Measurements from ENCODE around the gene NUP210L. TPM values are rescaled to one million over a fixed set of nuclear protein-coding genes. Genes with fewer than 3 reads are reported as not detected.

Gene NUP210L
- total and polyA plus RNA-seq, 9 of the 15 experiments (the other 6 are each of a cell fraction or from before 2014, with no cell fraction given): 0.01 to 0.04 TPM; not detected in 7

DNA sequence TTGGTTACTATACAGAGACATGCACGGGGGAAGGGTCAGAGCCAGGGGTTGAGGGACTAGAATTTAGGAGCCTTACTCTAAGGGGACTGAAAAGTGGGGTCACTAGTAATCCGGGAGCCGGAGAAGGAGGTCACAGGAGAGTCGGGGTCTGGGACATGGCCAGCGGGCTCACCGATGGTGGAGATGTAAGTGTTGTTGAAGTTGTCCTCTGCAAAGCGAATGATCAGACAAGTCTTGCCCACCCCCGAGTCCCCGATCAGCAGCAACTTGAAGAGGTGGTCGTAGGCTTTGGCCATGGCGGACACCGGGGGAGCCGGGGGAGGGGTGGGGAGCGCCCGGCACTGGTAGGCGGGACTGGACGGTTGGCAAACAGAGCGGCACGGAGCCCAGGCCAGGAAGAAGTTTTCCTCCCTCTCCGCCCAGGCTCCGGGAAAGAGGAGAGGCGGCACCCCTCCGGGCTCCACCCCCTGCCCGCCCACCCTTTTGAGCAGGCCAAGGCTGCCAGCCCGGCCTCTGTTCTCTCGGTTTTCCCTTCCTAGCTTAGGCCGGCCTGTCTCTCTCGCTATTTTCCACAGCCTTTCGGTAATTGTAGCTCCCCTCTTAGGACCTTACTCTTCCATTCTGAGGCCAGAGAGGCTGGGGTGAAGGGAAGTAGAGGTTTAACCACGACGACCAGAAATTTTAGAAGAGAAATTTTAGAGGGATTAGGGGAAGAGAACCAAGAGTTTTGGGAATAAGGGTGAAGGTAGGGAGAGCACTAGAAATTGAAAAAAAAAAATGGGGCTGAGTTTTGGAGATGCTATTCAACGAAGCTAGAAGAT is 168.7 kb downstream of the NUP210L start, which contains the start of gene RAB13 (continued):
- TF ChIP-seq, protein P1, sequence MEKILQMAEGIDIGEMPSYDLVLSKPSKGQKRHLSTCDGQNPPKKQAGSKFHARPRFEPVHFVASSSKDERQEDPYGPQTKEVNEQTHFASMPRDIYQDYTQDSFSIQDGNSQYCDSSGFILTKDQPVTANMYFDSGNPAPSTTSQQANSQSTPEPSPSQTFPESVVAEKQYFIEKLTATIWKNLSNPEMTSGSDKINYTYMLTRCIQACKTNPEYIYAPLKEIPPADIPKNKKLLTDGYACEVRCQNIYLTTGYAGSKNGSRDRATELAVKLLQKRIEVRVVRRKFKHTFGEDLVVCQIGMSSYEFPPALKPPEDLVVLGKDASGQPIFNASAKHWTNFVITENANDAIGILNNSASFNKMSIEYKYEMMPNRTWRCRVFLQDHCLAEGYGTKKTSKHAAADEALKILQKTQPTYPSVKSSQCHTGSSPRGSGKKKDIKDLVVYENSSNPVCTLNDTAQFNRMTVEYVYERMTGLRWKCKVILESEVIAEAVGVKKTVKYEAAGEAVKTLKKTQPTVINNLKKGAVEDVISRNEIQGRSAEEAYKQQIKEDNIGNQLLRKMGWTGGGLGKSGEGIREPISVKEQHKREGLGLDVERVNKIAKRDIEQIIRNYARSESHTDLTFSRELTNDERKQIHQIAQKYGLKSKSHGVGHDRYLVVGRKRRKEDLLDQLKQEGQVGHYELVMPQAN (IDR thresholded peaks at IDR 0.05; ENCODE audit: borderline replicate concordance): peak; percentile 9; the same call in 1 of the 2 replicates
- TF ChIP-seq, protein P2, sequence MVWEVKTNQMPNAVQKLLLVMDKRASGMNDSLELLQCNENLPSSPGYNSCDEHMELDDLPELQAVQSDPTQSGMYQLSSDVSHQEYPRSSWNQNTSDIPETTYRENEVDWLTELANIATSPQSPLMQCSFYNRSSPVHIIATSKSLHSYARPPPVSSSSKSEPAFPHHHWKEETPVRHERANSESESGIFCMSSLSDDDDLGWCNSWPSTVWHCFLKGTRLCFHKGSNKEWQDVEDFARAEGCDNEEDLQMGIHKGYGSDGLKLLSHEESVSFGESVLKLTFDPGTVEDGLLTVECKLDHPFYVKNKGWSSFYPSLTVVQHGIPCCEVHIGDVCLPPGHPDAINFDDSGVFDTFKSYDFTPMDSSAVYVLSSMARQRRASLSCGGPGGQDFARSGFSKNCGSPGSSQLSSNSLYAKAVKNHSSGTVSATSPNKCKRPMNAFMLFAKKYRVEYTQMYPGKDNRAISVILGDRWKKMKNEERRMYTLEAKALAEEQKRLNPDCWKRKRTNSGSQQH (CRISPR knock-in tag; IDR thresholded peaks at IDR 0.05): 0 out of 2 replicates have a peak, but pooled peaks have one; percentile 6
- TF ChIP-seq, protein P3, sequence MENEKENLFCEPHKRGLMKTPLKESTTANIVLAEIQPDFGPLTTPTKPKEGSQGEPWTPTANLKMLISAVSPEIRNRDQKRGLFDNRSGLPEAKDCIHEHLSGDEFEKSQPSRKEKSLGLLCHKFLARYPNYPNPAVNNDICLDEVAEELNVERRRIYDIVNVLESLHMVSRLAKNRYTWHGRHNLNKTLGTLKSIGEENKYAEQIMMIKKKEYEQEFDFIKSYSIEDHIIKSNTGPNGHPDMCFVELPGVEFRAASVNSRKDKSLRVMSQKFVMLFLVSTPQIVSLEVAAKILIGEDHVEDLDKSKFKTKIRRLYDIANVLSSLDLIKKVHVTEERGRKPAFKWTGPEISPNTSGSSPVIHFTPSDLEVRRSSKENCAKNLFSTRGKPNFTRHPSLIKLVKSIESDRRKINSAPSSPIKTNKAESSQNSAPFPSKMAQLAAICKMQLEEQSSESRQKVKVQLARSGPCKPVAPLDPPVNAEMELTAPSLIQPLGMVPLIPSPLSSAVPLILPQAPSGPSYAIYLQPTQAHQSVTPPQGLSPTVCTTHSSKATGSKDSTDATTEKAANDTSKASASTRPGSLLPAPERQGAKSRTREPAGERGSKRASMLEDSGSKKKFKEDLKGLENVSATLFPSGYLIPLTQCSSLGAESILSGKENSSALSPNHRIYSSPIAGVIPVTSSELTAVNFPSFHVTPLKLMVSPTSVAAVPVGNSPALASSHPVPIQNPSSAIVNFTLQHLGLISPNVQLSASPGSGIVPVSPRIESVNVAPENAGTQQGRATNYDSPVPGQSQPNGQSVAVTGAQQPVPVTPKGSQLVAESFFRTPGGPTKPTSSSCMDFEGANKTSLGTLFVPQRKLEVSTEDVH (IDR thresholded peaks at IDR 0.05; ENCODE audit: low read depth, partially characterized antibody): peak; percentile 49
- TF ChIP-seq ADNP (tag; IDR thresholded peaks at IDR 0.05): no peak
- TF ChIP-seq ZNF134 (CRISPR knock-in tag; conservative IDR thresholded peaks at IDR 0.05): no peak
- TF ChIP-seq EP300 (IDR thresholded peaks at IDR 0.05; ENCODE audit: low read length): 0 out of 2 replicates have a peak, but pooled peaks have one; percentile 8
- TF ChIP-seq BRF1 (IDR thresholded peaks at IDR 0.05; ENCODE audit: borderline replicate concordance, extremely low read depth, insufficient read length): no peak
- TF ChIP-seq POLR2H (tag; IDR thresholded peaks at IDR 0.05; ENCODE audit: low read depth): 0 out of 2 replicates have a peak, but pooled peaks have one; percentile 20
- TF ChIP-seq XRCC5 (IDR thresholded peaks at IDR 0.05; ENCODE audit: low read depth, low read length): no peak
- TF ChIP-seq, protein P4, sequence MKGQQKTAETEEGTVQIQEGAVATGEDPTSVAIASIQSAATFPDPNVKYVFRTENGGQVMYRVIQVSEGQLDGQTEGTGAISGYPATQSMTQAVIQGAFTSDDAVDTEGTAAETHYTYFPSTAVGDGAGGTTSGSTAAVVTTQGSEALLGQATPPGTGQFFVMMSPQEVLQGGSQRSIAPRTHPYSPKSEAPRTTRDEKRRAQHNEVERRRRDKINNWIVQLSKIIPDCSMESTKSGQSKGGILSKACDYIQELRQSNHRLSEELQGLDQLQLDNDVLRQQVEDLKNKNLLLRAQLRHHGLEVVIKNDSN (CRISPR knock-in tag; IDR thresholded peaks at IDR 0.05): 0 out of 2 replicates have a peak, but pooled peaks have one; percentile 3
- TF ChIP-seq ZBTB17 (CRISPR knock-in tag; IDR thresholded peaks at IDR 0.05): peak; percentile 65; the same call in 1 of the 2 replicates
- no peak for TF ChIP-seq HCFC1 (IDR thresholded peaks at IDR 0.05; ENCODE audit: low read depth, low read length)

All from K562 (cell line).